Measurements from ENCODE around the gene KLF7. TPM values are rescaled to one million over a fixed set of nuclear protein-coding genes. Genes with fewer than 3 reads are reported as not detected.

KLF7 gene
- total and polyA plus RNA-seq, 9 of the 15 experiments (the other 6 are each of a cell fraction or from before 2014, with no cell fraction given): 0.04 to 0.54 (median 0.07) TPM

- H3K4me2 ChIP-seq (ENCODE audit: insufficient read depth, low read length): no peak overlapping the region
- H3K9ac ChIP-seq (ENCODE audit: insufficient read depth in 1 of 2, low read depth in 2 of 2, low read length in 2 of 2): no peak overlapping the region
- no peak for ATAC-seq
These were observed 36.9 kb downstream of the KLF7 start for GRCh38 chr2:207128867-207129266.

More at GRCh38 chr2:207128867-207129266, 36.9 kb downstream of the KLF7 start:
- Histone ChIP-seq H3K9me1 (ENCODE audit: control insufficient read depth, insufficient read depth, low read length) (no peaks in the 10 kb centered on the region), H4K20me1 (replicated peaks; ENCODE audit: control insufficient read depth, insufficient read depth, low read length) (no peaks in the 10 kb centered on the region), H3K27me3 (ENCODE audit: control insufficient read depth in 2 of 2, insufficient read depth in 2 of 2, low read length in 2 of 2) (peaks cover 0 to 4% of the 10 kb centered on the region in 2 experiments; a peak in 2 of 5 replicates), H3K36me3 (ENCODE audit: control insufficient read depth, insufficient read depth, low read length) (no peaks in the 10 kb centered on the region), H3K4me1 (replicated peaks in 1 of 2; ENCODE audit: control insufficient read depth in 2 of 2, insufficient read depth in 2 of 2, low read length in 2 of 2) (no peaks in the 10 kb centered on the region; a peak in 1 of 5 replicates), H3K79me2 (ENCODE audit: control insufficient read depth, insufficient read depth, low read length) (no peaks in the 10 kb centered on the region), H2AFZ (ENCODE audit: low read depth, low read length) (no peak overlapping the region), H3K9me3 (replicated peaks; ENCODE audit: control insufficient read depth, insufficient read depth, low read depth, low read length) (no peaks in the 10 kb centered on the region), H3K4me3 (no peak overlapping the region), H3K27ac (ENCODE audit: extremely low read depth, low read depth, low read length) (no peak overlapping the region)
- FAIRE-seq: no peak
- no peak for TF ChIP-seq OTX1 (CRISPR knock-in tag; IDR thresholded peaks at IDR 0.05)
- TF ChIP-seq POLR2B (IDR thresholded peaks at IDR 0.05; ENCODE audit: low read depth, partially characterized antibody): no peak
- no peak for TF ChIP-seq KLF10 (CRISPR knock-in tag; IDR thresholded peaks at IDR 0.05)
- peak; percentile 48 for TF ChIP-seq CEBPB (tag; IDR thresholded peaks at IDR 0.05)
- TF ChIP-seq FOXA3 (CRISPR knock-in tag; conservative IDR thresholded peaks at IDR 0.05 in 1 of 2, IDR thresholded peaks at IDR 0.05 in 1 of 2): no peak
- no peak for TF ChIP-seq IRF2 (CRISPR knock-in tag; IDR thresholded peaks at IDR 0.05)
- TF ChIP-seq KHSRP (IDR thresholded peaks at IDR 0.05): no peak
- TF ChIP-seq CEBPG (CRISPR knock-in tag; IDR thresholded peaks at IDR 0.05): no peak
- TF ChIP-seq CEBPG (tag; conservative IDR thresholded peaks at IDR 0.05 in 1 of 2, IDR thresholded peaks at IDR 0.05 in 1 of 2): peak; percentile 26 to 66; a peak in 3 of 4 replicates
- TF ChIP-seq, protein P1, sequence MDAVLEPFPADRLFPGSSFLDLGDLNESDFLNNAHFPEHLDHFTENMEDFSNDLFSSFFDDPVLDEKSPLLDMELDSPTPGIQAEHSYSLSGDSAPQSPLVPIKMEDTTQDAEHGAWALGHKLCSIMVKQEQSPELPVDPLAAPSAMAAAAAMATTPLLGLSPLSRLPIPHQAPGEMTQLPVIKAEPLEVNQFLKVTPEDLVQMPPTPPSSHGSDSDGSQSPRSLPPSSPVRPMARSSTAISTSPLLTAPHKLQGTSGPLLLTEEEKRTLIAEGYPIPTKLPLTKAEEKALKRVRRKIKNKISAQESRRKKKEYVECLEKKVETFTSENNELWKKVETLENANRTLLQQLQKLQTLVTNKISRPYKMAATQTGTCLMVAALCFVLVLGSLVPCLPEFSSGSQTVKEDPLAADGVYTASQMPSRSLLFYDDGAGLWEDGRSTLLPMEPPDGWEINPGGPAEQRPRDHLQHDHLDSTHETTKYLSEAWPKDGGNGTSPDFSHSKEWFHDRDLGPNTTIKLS (IDR thresholded peaks at IDR 0.05; ENCODE audit: borderline replicate concordance, low read depth): no peak
- no peak for TF ChIP-seq PHF8 (IDR thresholded peaks at IDR 0.05; ENCODE audit: borderline replicate concordance, low read length)
- no peak for TF ChIP-seq ETV6 (IDR thresholded peaks at IDR 0.05; ENCODE audit: borderline replicate concordance in 1 of 2, low read depth in 2 of 2, low read length in 1 of 2)
- TF ChIP-seq ETV6 (CRISPR knock-in tag; IDR thresholded peaks at IDR 0.05; ENCODE audit: borderline replicate concordance): no peak
- no peak for TF ChIP-seq CBFB (CRISPR knock-in tag; IDR thresholded peaks at IDR 0.05)
- no peak for TF ChIP-seq STAT5A (IDR thresholded peaks at IDR 0.05; ENCODE audit: borderline replicate concordance, low read length)
- no peak for TF ChIP-seq RFX1 (IDR thresholded peaks at IDR 0.05)
- TF ChIP-seq, protein P2, sequence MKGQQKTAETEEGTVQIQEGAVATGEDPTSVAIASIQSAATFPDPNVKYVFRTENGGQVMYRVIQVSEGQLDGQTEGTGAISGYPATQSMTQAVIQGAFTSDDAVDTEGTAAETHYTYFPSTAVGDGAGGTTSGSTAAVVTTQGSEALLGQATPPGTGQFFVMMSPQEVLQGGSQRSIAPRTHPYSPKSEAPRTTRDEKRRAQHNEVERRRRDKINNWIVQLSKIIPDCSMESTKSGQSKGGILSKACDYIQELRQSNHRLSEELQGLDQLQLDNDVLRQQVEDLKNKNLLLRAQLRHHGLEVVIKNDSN (CRISPR knock-in tag; IDR thresholded peaks at IDR 0.05): no peak
- BruUV-seq (replicated peaks): no TSS peak
- 6% methylated on average over 4 of the region's 4 CpGs for WGBS (ENCODE audit: insufficient coverage, low coverage, missing lambda C conversion rate)
- DNase-seq (ENCODE audit: extremely low read depth in 1 of 4, low spot score in 3 of 4): no peak
- ChIA-PET CTCF (ENCODE audit: low intra/inter-chr PET ratio) (no interaction called here), POLR2A (no interaction called here)
- intact Hi-C loops (cut with micrococcal nuclease): no loop called here
- in situ Hi-C loops (cut with MboI): no loop called here
